BLaER1 (cell line): ENCODE measurements around the gene YIPF5.
A peak's percentile ranks its signal among the peaks of the same experiment; 100 is the strongest.

Experiments
- H3K27ac ChIP-seq: shearing (Covaris generic); formaldehyde crosslinking; 2 replicates; pipeline ENCODE4 v1.8.1; 2022
- H3K27me3 ChIP-seq: shearing (Covaris generic); formaldehyde crosslinking; 2 replicates; pipeline ENCODE4 v1.8.1; 2022
- H3K36me3 ChIP-seq: shearing (Covaris generic); formaldehyde crosslinking; 2 replicates; pipeline ENCODE4 v1.8.1; 2022
- H3K4me1 ChIP-seq: shearing (Covaris generic); formaldehyde crosslinking; 2 replicates; pipeline ENCODE4 v1.8.1; 2022
- H3K4me2 ChIP-seq: shearing (Covaris generic); formaldehyde crosslinking; 2 replicates; pipeline ENCODE4 v1.8.1; 2022
- H3K4me3 ChIP-seq: shearing (Covaris generic); formaldehyde crosslinking; 2 replicates; pipeline ENCODE4 v1.8.1; 2022
- H3K9ac ChIP-seq: shearing (Covaris generic); formaldehyde crosslinking; 2 replicates; pipeline ENCODE4 v1.8.1; 2022
- H3K9me3 ChIP-seq: shearing (Covaris generic); formaldehyde crosslinking; 2 replicates; pipeline ENCODE4 v1.8.1; 2022
- H4K20me1 ChIP-seq: shearing (Covaris generic); formaldehyde crosslinking; 2 replicates; pipeline ENCODE4 v1.8.1; 2022
- Cebpa-rat ChIP-seq: shearing (Covaris generic); IDR thresholded peaks from 2 replicates; pipeline ENCODE4 v1.8.1; 2022

YIPF5 gene

DNA sequence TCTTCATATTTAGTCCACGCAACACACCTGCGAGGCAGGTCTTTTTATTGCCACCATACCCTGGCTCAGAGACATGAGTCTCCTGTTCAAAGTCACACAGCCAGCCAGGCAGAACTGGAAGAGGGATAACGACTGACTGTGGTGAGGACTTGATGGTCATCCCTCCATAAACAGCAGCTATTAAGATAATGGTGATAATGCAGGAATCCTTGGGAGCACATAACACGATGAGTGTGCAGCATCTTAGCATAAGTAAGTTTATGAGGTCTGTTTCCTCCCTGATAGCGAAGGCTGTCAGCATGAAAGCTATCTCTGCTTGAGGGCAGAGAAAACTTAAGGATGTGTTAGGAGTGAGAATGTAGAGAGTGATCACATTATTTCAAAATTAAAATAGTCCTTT is 31.1 kb upstream of the YIPF5 start:
- Histone ChIP-seq H3K9me3 (no peaks in the 10 kb centered on the region), H3K4me2 (no peak overlapping the region), H3K9ac (no peak overlapping the region), H3K27me3 (no peaks in the 10 kb centered on the region), H3K4me1 (no peaks in the 10 kb centered on the region), H4K20me1 (no peaks in the 10 kb centered on the region), H3K4me3 (no peak overlapping the region), H3K27ac (no peak overlapping the region), H3K36me3 (no peaks in the 10 kb centered on the region)
- TF ChIP-seq Cebpa-rat, result no peak

DNA sequence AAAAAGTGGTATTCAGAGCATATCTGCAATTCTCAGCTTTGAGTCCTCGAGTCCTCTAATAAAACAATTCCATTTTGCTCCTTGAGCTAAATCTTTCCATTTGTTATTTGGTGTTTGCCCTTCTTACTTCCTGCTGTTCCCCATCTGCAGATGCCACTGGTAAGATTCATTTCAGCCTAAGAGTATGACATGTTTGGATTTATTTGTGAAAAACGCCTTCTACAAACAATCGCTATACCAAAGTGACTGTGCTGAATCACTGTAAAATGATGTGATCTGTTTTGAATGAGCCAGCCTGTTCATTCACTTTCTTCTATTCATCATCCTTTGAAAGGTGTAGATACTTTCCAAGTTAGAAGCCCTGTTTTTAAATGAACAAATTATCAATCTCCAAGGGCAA is 27.9 kb upstream of the YIPF5 start:
- Histone ChIP-seq H3K9ac (no peak overlapping the region), H3K4me1 (peaks cover 18% of the 10 kb centered on the region), H4K20me1 (no peaks in the 10 kb centered on the region), H3K36me3 (no peaks in the 10 kb centered on the region), H3K27ac (no peak overlapping the region), H3K9me3 (no peaks in the 10 kb centered on the region), H3K4me2 (no peak overlapping the region), H3K27me3 (no peaks in the 10 kb centered on the region), H3K4me3 (no peak overlapping the region)
- TF ChIP-seq Cebpa-rat, result no peak

DNA sequence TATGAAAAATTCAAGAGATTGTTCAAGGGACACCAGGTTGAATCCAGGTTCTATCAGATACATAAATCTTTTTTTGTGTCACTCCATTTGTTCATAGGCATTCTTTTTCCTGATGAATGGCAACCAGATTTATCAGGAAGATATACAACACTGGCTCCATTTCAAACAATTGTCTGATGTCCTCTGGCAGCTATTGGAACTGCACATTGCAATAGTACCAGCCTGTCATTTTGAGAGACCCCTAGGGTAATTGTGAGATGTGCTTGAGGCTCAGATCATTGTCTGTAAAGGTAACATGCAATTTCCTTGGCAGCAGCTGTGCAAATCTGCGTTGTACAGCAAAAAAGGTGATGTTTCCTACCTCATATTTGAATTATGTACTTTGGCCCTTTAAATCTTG is 26.2 kb upstream of the YIPF5 start:
- TF ChIP-seq Cebpa-rat, result no peak
- H3K4me2 ChIP-seq, result no peak overlapping the region
- no peaks in the 10 kb centered on the region for H3K9me3 ChIP-seq
- no peaks in the 10 kb centered on the region for H3K36me3 ChIP-seq
- peaks cover 25% of the 10 kb centered on the region for H3K4me1 ChIP-seq
- no peaks in the 10 kb centered on the region for H3K27me3 ChIP-seq
- no peak overlapping the region for H3K9ac ChIP-seq
- H3K4me3 ChIP-seq, result no peak overlapping the region
- H3K27ac ChIP-seq, result no peak overlapping the region
- H4K20me1 ChIP-seq, result no peaks in the 10 kb centered on the region

DNA sequence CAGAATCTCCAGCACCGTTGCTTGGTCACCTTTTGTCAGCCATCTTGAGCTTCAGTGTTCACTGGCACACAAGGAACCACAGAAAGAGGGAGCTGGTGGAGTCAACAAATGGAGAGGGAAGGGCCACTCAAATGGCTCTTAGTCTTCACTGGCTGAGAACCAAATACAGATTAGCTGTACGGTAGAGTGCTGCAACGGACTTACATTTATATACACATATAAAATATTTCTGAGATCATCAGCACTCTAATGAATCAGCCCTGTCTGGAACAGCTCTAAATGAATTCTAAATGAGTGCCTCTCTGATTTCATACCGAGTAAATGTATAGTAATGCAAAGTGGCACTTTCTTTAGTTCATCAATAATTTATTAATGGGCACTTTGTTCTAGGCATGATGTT is 25.0 kb upstream of the YIPF5 start:
- H3K9me3 ChIP-seq, result no peaks in the 10 kb centered on the region
- H3K36me3 ChIP-seq, result no peaks in the 10 kb centered on the region
- H3K9ac ChIP-seq, result no peak overlapping the region
- TF ChIP-seq Cebpa-rat, result no peak
- H3K27me3 ChIP-seq, result no peaks in the 10 kb centered on the region
- no peak overlapping the region for H3K4me3 ChIP-seq
- no peaks in the 10 kb centered on the region for H4K20me1 ChIP-seq
- H3K4me2 ChIP-seq, result peak overlapping the region; percentile 55
- peaks cover 31% of the 10 kb centered on the region for H3K4me1 ChIP-seq
- no peak overlapping the region for H3K27ac ChIP-seq

DNA sequence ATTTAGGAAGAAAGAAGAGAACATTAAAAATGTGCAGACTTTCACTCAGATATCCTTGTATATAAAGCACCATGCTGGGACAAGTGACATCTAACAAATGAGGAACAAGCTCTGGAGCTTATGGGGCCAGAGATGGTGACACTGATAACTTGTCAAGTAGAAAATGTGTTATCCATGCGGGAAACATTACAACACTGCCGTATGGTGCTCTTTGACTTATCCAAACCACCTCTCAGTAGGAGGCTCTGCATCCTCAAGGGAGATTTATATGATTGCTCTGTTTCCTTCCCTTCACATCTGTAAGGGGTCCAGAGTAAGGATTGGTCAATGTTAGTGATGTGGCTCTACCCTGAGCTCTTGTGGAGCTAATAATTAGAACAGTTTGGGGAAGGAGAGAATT is 23.7 kb upstream of the YIPF5 start:
- no peaks in the 10 kb centered on the region for H3K27me3 ChIP-seq
- no peak overlapping the region for H3K9ac ChIP-seq
- peaks cover 32% of the 10 kb centered on the region for H3K4me1 ChIP-seq
- TF ChIP-seq Cebpa-rat, result no peak
- H3K4me3 ChIP-seq, result no peak overlapping the region
- peak overlapping the region; percentile 55 for H3K4me2 ChIP-seq
- no peaks in the 10 kb centered on the region for H3K36me3 ChIP-seq
- H4K20me1 ChIP-seq, result no peaks in the 10 kb centered on the region
- no peak overlapping the region for H3K27ac ChIP-seq
- no peaks in the 10 kb centered on the region for H3K9me3 ChIP-seq

DNA sequence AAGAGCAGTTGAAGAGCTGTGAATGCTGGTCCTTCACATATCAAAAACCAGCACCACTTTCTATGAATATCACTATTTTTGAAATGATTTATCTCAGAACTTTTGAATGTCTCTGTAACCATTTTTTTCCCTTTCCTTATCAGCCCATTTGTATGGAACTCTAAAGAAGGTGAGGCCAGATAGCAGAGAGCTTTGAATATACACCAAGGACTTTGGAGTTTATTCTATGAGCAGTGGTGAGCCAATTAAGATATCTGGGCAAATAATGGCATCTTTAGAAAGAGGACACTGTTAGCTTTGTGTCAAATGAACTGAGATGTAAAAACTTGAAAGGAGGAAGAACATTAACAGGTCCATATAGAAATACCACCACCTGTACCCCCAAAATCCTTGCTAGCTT is 22.2 kb upstream of the YIPF5 start:
- Histone ChIP-seq H3K36me3 (no peaks in the 10 kb centered on the region), H4K20me1 (no peaks in the 10 kb centered on the region), H3K9ac (no peak overlapping the region), H3K27me3 (no peaks in the 10 kb centered on the region), H3K4me1 (peaks cover 47% of the 10 kb centered on the region), H3K9me3 (no peaks in the 10 kb centered on the region), H3K4me3 (no peak overlapping the region), H3K4me2 (no peak overlapping the region), H3K27ac (no peak overlapping the region)
- no peak for TF ChIP-seq Cebpa-rat

DNA sequence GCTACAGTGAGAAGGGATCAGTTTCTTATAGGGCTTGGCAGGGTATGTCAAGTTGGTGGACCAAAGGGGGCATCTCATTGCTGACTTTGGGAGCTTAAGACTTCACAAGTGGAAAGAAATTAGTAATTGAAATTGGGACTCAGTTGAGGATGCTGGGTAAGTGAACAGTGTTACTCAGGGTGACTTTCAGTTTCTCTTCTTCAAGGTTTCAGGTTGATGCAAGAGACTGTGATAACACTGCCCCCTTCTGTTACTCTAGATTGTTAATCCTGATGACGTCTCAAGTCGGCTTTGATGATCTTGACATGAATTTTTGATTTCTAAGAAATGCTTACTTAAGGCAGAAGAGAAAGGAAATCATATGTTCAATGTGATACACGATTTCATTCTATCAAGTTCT is 21.5 kb upstream of the YIPF5 start:
- peaks cover 53% of the 10 kb centered on the region for H3K4me1 ChIP-seq
- 0 out of 2 replicates have a peak overlapping the region, but pooled peaks have one; percentile 61 for H3K27ac ChIP-seq
- no peaks in the 10 kb centered on the region for H3K9me3 ChIP-seq

DNA sequence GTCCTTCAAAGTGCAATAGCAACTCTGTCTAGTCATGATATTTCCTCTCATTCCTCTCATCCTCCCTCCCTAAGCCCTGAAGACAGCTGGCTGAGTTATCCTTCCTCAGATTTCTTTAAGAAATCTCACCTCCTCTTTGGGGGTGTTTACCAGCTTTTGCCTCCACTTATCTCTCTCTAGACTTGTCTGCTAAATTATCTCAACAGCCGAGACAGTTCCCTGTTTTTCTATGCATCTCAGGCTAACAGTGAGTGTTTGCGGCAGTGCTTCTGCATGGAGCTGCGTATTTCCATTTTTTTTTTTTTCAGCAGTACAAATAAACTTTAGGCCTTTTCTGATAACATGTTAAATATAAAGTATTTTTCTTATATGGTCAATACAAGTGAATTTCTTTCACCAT is 21.1 kb upstream of the YIPF5 start:
- Histone ChIP-seq H4K20me1 (no peaks in the 10 kb centered on the region), H3K4me3 (no peak overlapping the region), H3K4me1 (peaks cover 58% of the 10 kb centered on the region), H3K9ac (no peak overlapping the region; the same call in 1 of the 2 replicates), H3K36me3 (no peaks in the 10 kb centered on the region), H3K27ac (0 out of 2 replicates have a peak overlapping the region, but pooled peaks have one; percentile 61), H3K27me3 (no peaks in the 10 kb centered on the region), H3K9me3 (no peaks in the 10 kb centered on the region), H3K4me2 (peak overlapping the region; percentile 77)
- no peak for TF ChIP-seq Cebpa-rat

More for the DNA sequence above, 21.5 kb upstream of the YIPF5 start:
- no peaks in the 10 kb centered on the region for H3K27me3 ChIP-seq
- peak overlapping the region; percentile 77 for H3K4me2 ChIP-seq
- TF ChIP-seq Cebpa-rat, result no peak
- H3K36me3 ChIP-seq, result no peaks in the 10 kb centered on the region
- H3K4me3 ChIP-seq, result no peak overlapping the region
- no peak overlapping the region; the same call in 1 of the 2 replicates for H3K9ac ChIP-seq
- H4K20me1 ChIP-seq, result no peaks in the 10 kb centered on the region

DNA sequence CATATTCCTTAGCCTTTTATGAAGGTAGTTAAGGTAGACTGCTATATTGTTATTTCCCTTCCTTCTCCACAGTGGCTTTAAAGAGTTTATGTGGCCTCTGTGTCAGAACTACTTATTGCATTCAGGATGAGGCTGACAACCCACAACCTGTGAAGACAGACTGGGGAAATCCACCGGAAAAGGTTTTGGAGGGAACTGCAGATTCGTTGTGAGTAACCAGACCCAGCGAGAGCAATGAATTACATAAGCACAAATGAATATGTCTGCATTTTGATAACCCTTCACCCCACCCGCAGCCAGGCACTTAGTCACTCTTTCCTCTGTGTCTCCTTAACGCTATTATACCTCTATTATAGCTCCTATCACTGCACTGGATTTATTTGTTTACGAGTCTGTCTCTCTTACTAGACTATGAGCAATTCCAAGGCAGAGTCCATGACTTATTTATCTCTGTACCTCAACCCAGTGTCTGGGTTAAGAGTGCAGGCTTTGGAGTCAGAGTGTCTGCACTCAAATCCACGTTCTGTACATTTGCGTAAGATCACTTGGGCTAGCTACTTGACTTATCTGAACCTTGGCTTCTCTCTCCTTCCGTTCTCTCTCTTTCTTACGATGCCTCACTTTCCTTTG is 19.5 kb upstream of the YIPF5 start:
- Histone ChIP-seq H3K27ac (no peak overlapping the region), H3K9me3 (no peaks in the 10 kb centered on the region), H3K4me3 (no peak overlapping the region), H3K4me1 (peaks cover 58% of the 10 kb centered on the region), H3K27me3 (no peaks in the 10 kb centered on the region), H3K9ac (no peak overlapping the region), H4K20me1 (no peaks in the 10 kb centered on the region), H3K4me2 (no peak overlapping the region), H3K36me3 (no peaks in the 10 kb centered on the region)
- TF ChIP-seq Cebpa-rat, result no peak

DNA sequence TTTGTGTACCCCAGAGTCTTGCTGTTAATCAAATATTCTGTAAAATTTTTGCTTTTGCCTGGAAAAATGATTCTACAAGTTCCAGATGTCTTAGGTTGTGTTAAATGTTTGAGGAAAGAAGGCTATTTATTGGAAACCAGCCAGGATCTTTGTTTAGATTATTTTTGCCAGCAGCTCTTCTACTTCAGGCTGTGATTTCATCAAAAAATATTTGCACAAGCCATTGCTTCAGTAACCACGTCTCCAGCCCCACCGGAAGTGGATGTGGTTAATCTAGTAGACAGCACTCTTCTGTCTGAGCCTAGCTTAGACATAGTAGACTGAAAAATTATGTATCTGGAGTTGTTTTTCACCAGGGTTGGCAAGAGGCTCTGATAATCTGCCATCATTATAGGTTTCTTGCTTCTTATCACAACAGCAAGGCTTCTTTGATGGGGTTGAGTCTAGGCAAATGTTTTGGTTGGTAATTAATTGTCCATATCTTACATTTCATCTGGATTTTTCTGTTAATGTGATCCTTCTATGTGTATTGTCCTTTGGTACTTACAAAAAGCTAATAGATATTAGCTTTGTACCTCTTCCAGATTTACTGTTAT is 17.3 kb upstream of the YIPF5 start:
- Histone ChIP-seq H3K9ac (no peak overlapping the region), H3K4me3 (no peak overlapping the region), H3K27ac (peak overlapping the region; percentile 48), H3K27me3 (no peaks in the 10 kb centered on the region), H3K4me1 (peaks cover 48% of the 10 kb centered on the region), H3K36me3 (no peaks in the 10 kb centered on the region), H3K9me3 (no peaks in the 10 kb centered on the region), H4K20me1 (no peaks in the 10 kb centered on the region), H3K4me2 (peak overlapping the region; percentile 73)
- TF ChIP-seq Cebpa-rat, result no peak; the same call in 1 of the 2 replicates
